PFSK-1 (cell line): ENCODE data around the gene ST8SIA5.

Source experiments
- POLR2AphosphoS5 ChIP-seq: IDR thresholded peaks from 2 replicates; pipeline ENCODE4 v1.6.1; 2012; ENCODE audit warnings: low read depth, mild to moderate bottlenecking, control low read depth, low read length, moderate library complexity
- TF ChIP-seq, protein P1 (sequence below), 2 experiments: IDR thresholded peaks; 2 replicates each; pipeline versions ENCODE4 v1.6.1 to v1.8.0; 2011 to 2012; ENCODE audit warnings: low read depth in 2 of 2, low read length in 2 of 2, control low read depth in 1 of 2, inconsistent platforms in 1 of 2, mild to moderate bottlenecking in 1 of 2, moderate library complexity in 1 of 2; ENCODE audit not compliant: insufficient read depth in 1 of 2

DNA sequence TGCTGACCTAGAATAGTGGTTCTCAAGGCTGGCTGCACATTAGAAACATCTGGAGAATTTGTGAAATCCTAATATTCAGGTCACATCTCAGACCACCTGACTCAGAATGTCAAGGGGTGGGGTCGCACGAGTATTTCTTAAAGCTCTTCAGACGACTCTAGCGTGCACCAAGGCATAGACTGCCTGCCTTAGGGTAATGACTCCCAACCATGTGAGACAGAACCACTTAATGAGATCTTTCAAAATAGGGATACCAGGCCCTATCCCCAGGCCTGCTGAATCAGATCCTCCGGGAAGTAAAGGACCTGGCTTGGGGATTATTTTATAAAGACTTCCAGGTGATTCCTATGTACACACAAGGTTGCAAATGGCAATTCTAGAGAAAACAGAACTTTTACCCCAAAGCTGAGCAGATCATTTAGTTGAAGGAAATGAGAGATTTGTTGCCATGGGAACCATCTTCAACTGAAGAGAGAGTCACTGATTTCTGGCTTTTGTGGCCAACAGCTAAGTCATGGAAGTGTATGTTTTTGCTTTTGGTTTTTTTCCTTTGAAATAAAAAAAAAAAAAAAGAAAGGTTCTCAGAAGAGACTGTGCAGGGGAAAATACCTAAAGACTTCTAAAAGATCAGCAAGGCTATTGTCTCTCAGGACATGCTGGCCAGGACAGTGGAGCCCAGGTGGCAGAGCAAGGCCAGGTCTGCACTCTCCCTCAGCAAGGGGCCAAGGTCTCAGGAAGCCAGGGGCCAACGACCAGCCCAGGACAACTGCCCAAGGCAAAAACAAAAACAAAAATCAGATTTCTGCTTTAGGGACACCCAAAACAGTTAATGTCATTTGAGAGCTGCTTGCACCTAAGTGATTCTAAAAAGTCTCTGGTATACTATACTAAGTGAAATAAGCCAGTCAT lies 84.5 kb downstream of the ST8SIA5 start:
- TF ChIP-seq, protein P1, sequence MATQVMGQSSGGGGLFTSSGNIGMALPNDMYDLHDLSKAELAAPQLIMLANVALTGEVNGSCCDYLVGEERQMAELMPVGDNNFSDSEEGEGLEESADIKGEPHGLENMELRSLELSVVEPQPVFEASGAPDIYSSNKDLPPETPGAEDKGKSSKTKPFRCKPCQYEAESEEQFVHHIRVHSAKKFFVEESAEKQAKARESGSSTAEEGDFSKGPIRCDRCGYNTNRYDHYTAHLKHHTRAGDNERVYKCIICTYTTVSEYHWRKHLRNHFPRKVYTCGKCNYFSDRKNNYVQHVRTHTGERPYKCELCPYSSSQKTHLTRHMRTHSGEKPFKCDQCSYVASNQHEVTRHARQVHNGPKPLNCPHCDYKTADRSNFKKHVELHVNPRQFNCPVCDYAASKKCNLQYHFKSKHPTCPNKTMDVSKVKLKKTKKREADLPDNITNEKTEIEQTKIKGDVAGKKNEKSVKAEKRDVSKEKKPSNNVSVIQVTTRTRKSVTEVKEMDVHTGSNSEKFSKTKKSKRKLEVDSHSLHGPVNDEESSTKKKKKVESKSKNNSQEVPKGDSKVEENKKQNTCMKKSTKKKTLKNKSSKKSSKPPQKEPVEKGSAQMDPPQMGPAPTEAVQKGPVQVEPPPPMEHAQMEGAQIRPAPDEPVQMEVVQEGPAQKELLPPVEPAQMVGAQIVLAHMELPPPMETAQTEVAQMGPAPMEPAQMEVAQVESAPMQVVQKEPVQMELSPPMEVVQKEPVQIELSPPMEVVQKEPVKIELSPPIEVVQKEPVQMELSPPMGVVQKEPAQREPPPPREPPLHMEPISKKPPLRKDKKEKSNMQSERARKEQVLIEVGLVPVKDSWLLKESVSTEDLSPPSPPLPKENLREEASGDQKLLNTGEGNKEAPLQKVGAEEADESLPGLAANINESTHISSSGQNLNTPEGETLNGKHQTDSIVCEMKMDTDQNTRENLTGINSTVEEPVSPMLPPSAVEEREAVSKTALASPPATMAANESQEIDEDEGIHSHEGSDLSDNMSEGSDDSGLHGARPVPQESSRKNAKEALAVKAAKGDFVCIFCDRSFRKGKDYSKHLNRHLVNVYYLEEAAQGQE (IDR thresholded peaks at IDR 0.05; ENCODE audit: insufficient read depth in 1 of 2, low read depth in 2 of 2, low read length in 2 of 2): no peak
- no peak for TF ChIP-seq POLR2AphosphoS5
